Measurements from ENCODE around the gene KLHDC9.
A peak's percentile ranks its signal among the peaks of the same experiment; 100 is the strongest.
"Not testable (repeated sequence)": the region's sequence is repeated elsewhere in the genome, so short reads cannot be mapped to it uniquely, and the experiment has no call there.

KLHDC9 gene

DNA sequence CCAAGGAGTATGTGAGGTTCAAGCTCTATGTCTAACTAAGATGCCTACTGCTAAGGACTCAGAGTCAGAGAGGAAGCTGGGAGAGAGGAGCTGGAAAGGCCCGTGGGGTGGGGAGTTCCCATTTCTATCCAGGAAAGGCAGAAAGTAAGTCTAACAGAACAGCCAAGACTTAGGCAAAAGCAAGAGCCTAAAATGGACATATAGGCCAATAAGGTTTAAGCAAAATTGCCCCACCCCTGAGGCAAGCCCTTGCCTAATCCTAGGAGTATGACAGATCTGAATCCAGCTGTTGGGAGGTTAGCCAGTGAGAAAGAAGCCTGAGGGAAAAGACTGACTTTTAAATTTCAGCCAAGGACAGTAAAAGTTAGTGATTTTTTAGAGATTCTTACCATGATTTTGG, 1.6 kb upstream of the KLHDC9 start:
- no peak for DNase-seq (ENCODE audit: low spot score)

DNA sequence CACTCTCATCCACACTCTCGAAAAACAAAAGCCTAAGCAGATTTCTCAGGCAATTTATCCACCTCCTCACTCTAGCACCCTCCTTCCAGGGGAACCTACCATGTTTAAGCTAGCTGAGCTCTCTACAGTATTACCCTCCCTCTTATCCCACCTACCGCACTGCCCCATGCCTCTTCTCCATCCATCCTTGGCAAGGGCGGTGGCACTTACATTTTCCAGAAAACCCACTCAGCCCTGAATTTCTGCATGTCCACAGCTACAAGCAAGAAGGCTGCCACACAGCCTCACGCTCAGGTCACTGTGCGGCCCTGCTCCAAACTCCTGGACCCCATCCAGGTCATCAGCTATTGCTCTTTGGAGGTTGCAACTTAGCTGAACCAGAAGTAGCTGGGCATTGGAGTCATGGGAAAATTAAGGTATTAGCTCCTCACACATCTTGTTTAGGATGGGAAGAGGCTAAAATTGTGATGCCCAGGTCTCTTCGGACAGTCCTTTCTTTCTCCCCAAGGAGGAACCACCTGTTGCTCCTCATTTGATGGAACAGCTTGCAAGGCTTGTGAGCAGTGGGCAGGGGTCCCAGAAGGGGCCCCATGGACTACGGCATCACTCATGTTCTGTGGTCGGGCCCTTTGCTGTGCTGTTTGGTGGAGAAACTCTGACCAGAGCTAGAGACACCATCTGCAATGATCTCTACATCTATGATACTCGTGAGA, 1.1 kb downstream of the KLHDC9 start:
- DNase-seq (ENCODE audit: low spot score), result no peak

- no peak for DNase-seq (ENCODE audit: low spot score)
Measured at GRCh38 chr1:161100556-161100955, 2.4 kb downstream of the KLHDC9 start.

DNA sequence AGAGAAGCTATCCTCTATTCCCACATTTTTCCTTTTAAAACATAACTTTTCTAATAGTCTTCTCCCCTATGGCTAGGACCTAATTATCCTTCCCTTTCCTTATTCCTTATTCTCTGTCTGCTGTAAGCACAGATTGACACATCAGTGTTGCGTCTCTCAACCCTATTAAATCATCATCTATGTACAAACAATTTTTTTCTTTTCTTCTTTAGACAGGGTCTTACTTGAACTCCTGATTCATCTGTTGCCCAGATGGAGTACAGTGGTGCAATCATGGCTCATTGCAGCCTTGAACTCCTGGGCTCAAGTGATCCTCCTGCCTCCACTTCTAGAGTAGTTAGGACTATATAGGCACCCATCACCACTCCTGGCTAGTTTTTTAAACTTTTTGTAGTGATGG, 8.3 kb downstream of the KLHDC9 start:
- DNase-seq (ENCODE audit: low spot score), result no peak

DNA sequence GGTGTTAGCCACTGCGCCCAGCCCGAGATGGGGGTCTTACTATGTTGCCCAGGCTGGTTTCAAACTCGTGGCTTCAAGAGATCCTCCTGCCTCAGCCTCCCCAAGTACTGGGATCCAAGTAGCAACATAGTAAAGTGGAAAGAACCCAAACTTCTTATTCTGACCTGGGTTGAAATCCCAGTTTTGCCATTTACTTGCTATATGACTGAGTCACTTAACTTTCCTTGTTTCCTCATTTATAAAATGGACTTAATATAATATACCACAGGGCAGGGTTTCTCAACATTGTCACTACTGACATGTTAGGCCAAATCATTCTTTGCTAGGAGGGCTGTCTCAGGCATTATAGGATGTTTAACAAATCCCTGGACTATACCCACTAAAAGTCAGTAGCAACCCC, 13.0 kb downstream of the KLHDC9 start:
- no peak for DNase-seq (ENCODE audit: low spot score)

DNA sequence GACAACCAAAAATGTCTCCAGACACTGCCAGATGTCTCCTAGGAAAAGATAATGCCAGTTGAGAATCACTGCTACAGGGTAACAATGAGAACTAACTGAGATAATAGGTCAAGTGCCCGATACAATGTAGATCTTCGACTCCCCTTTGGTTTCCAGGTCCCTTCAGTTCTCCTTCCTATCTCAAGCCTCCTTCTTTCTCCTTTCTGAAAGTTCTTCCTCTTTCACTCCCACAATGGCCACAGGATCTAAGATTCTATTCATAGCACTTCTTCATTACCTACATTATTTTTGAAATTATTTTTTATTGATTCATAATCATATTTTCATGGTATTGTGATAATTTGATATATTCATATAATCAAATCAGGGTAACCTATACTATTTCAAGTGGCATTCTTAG, 13.4 kb downstream of the KLHDC9 start:
- no peak for DNase-seq (ENCODE audit: low spot score)

DNA sequence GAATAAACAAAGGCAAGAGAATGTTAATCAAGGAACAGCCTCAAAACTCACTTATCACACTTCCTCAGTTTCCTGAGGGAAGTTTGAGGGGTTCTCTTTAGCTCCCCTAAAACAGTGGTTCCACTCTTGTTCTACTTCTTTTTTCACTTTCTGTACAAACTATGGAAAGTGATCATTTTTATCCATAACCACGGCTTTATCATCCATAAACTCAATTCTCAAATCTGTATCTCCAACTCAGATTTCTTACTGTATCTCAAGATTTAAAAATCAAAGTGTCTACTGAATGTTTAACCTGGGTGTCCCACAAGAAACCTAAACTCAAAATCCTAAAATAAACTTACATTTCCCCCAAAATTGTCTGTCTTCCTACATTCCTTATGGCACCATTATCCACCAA, 15.8 kb downstream of the KLHDC9 start:
- no peak for DNase-seq (ENCODE audit: low spot score)

GRCh38 chr1:161114556-161114955, 16.4 kb downstream of the KLHDC9 start:
- DNase-seq (ENCODE audit: low spot score), result no peak

GRCh38 chr1:161115132-161115711, 17.1 kb downstream of the KLHDC9 start:
- DNase-seq (ENCODE audit: low spot score), result no peak

GRCh38 chr1:161115961-161116360, 17.8 kb downstream of the KLHDC9 start:
- not testable (repeated sequence) for DNase-seq (ENCODE audit: low spot score)

- peak; percentile 71 for DNase-seq (ENCODE audit: low spot score)
Measured at GRCh38 chr1:161117759-161118581, 19.8 kb downstream of the KLHDC9 start, which contains the start of the genes NIT1 and PFDN2. TSS of gene NIT1 (plus strand) at chr1:161118105. CDS start at chr1:161118177, 72 bp downstream. TSS of gene PFDN2 (minus strand) at chr1:161118037. CDS start at chr1:161118026, 11 bp downstream.

- DNase-seq (ENCODE audit: low spot score), result no peak
Measured at GRCh38 chr1:161119092-161119903, 21.1 kb downstream of the KLHDC9 start.

GRCh38 chr1:161121042-161121650, 23.0 kb downstream of the KLHDC9 start:
- no peak for DNase-seq (ENCODE audit: low spot score)

- DNase-seq (ENCODE audit: low spot score), result no peak
Measured at GRCh38 chr1:161121834-161122233, 23.7 kb downstream of the KLHDC9 start.

DNA sequence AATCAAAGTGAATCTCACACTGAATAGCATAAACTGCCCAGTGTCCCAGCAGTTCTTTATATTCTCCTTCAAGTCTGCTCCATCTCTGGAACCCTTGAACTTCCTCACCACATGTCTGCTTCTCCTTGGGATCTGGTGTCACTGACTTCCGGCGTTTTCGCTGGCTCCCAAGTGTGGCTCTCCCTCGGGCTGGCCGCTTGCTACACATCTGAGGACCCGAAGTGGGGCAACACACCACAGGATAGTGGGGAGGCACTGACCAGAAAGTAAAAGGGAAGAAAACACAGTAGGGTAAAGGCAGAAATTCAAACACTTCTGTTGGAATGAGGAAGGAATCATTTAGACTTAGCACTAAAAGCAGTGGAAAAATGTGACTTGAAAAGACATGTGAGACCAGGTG, 24.8 kb downstream of the KLHDC9 start:
- DNase-seq (ENCODE audit: low spot score), result no peak

DNA sequence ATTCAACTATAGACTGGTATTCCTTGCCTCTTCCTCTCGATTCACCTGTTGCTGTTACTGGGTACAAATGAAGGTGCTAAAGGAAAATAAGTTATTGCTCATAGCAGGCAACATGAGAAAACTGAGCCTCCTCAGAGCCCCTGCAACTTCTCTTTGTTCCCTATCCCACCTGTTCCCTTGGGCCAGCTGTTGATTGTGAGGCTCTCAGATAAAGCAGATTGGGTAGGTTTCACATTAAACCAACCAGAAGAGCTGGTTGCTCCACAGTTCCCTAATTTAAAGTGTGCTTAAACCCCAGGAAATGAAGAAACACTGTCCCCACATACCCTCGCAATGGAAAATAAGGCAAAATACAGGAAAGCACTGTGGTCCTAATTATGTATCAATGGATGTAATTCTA, 29.5 kb downstream of the KLHDC9 start:
- no peak for DNase-seq (ENCODE audit: low spot score)

- DNase-seq (ENCODE audit: low spot score), result no peak
Measured at GRCh38 chr1:161128591-161129420, 30.6 kb downstream of the KLHDC9 start.

DNA sequence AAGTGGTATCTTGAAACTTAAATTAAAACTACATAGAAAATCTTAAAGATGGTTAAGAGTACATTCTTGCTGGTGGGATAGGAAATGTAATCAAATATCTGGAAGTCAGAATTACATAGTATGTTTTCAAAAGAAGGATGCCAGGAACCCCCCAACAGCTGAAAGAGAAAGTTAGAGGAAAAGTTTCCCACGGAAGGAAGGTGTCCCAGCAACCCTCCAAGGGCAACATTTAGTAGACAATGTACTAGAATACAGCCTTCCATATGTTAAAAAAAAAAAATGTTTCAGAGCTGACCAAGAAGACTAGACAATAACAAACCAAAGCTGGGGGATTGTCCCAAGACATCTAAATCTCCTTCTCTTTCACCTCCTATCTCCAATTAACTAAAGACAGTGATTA, 32.1 kb downstream of the KLHDC9 start:
- DNase-seq (ENCODE audit: low spot score), result no peak

GRCh38 chr1:161131523-161132409, 33.6 kb downstream of the KLHDC9 start:
- DNase-seq (ENCODE audit: low spot score), result peak; percentile 12

Measured in HuH-7.5 (cell line).